GM12878 (cell line): ENCODE results near the gene POLN. TPM values are rescaled to one million over a fixed set of nuclear protein-coding genes. Genes with fewer than 3 reads are reported as not detected.

ENCODE experiments used
- ASH2L ChIP-seq: fragments of 300-600, 200-600 bp; sonication (generic); IDR thresholded peaks from 2 replicates; pipeline ENCODE4 v1.6.1; 2017; ENCODE audit warnings: low read depth, mild to moderate bottlenecking, borderline replicate concordance
- E2F8 ChIP-seq: fragments of 450-650 bp; IDR thresholded peaks from 2 replicates; pipeline ENCODE4 v1.6.1; 2018; ENCODE audit warnings: mild to moderate bottlenecking, low read depth, moderate library complexity; ENCODE audit not compliant: partially characterized antibody
- ESRRA ChIP-seq: IDR thresholded peaks from 2 replicates; pipeline ENCODE4 v1.6.1; 2012; ENCODE audit warnings: mild to moderate bottlenecking, low read length, improper control_type of control experiment
- HDAC2 ChIP-seq: fragments of 200-600 bp; sonication (generic); IDR thresholded peaks from 2 replicates; pipeline ENCODE4 v1.6.1; 2017
- IRF3 ChIP-seq: fragments of 450-650 bp; IDR thresholded peaks from 2 replicates; pipeline ENCODE4 v1.6.1; 2014; ENCODE audit warnings: mild to moderate bottlenecking
- KDM1A ChIP-seq: fragments of 200-600 bp; sonication (generic); IDR thresholded peaks from 2 replicates; pipeline ENCODE4 v1.6.1; 2016; ENCODE audit warnings: borderline replicate concordance
- MXI1 ChIP-seq: fragments of 150-350 bp; IDR thresholded peaks from 2 replicates; pipeline ENCODE4 v1.6.1; 2011; ENCODE audit warnings: low read depth, mild to moderate bottlenecking, inconsistent platforms, low read length, improper control_type of control experiment
- NFYA ChIP-seq: IDR thresholded peaks from 2 replicates; pipeline ENCODE4 v1.6.1; 2011; ENCODE audit warnings: low read depth, mild to moderate bottlenecking, low read length, improper control_type of control experiment, borderline replicate concordance
- PAX8 ChIP-seq: fragments of 450-650 bp; IDR thresholded peaks from 2 replicates; pipeline ENCODE4 v1.6.1; 2017; ENCODE audit warnings: mild to moderate bottlenecking, moderate library complexity
- SIN3A ChIP-seq: IDR thresholded peaks from 2 replicates; pipeline ENCODE4 v1.6.1; 2012; ENCODE audit warnings: low read depth, low read length, improper control_type of control experiment
- ZNF384 ChIP-seq: IDR thresholded peaks from 2 replicates; pipeline ENCODE4 v1.6.1; 2012; ENCODE audit warnings: low read depth, mild to moderate bottlenecking, low read length, improper control_type of control experiment, borderline replicate concordance
- ZNF687 ChIP-seq: fragments of 450-650 bp; IDR thresholded peaks from 2 replicates; pipeline ENCODE4 v1.6.1; 2017; ENCODE audit warnings: mild to moderate bottlenecking, moderate library complexity
- polyA plus RNA-seq, 11 experiments: library from polyadenylated mRNA; depleted of rRNA in 4 of 11; unstranded in 6 of 11; stranded (reverse) in 5 of 11; fragments of >200 nt; fragmentation: Nextera tagmentation in 4 of 11; fragmentation: Illumina TruSeq in 1 of 11; extraction: Ambion mirVana in 4 of 11; extraction: Trizol in 1 of 11; gene quantifications; 1 replicate in 1 of 11; 2 replicates in 10 of 11; pipeline versions ENCODE4 v1.2.1 to v1.2.3, GENCODE V29; 2011 to 2016; ENCODE audit warnings: inconsistent platforms in 2 of 11, missing spikeins in 2 of 11, low read depth in 1 of 11
- total RNA-seq, 4 experiments: library from RNA; depleted of rRNA in 3 of 4; stranded (reverse); fragments of >200 nt in 3 of 4; fragmentation: Illumina TruSeq in 1 of 4; extraction: Trizol in 1 of 4; gene quantifications; 2 replicates each; pipeline versions ENCODE4 v1.2.1 to v1.2.3, GENCODE V29; 2013 to 2021
- TF ChIP-seq, protein P1 (sequence below): fragments of 450-650 bp; IDR thresholded peaks from 2 replicates; pipeline ENCODE4 v1.6.1; 2017; ENCODE audit warnings: mild to moderate bottlenecking, low read depth, inconsistent platforms; ENCODE audit not compliant: poor library complexity, severe bottlenecking
- TF ChIP-seq, protein P2 (sequence below): fragments of 450-650 bp; IDR thresholded peaks from 2 replicates; pipeline ENCODE4 v1.6.1; 2017; ENCODE audit warnings: mild to moderate bottlenecking, moderate library complexity

The POLN gene
- total and polyA plus RNA-seq, 10 of the 15 experiments (the other 5 are each of a cell fraction or from before 2014, with no cell fraction given): 0.09 to 2.0 (median 0.95) TPM; not detected in 1

GRCh38 chr4:2262145-2262943 lies 20.4 kb upstream of the POLN start (continued):
- TF ChIP-seq ESRRA (no peak), KDM1A (no peak), SIN3A (peak; percentile 23; the same call in 1 of the 2 replicates), NFYA (0 out of 2 replicates have a peak, but pooled peaks have one; percentile 7), ASH2L (no peak), MXI1 (peak; percentile 95), ZNF687 (peak; percentile 92), ZNF384 (no peak), E2F8 (no peak), HDAC2 (no peak), IRF3 (peak; percentile 94), PAX8 (no peak)
- TF ChIP-seq, protein P1, sequence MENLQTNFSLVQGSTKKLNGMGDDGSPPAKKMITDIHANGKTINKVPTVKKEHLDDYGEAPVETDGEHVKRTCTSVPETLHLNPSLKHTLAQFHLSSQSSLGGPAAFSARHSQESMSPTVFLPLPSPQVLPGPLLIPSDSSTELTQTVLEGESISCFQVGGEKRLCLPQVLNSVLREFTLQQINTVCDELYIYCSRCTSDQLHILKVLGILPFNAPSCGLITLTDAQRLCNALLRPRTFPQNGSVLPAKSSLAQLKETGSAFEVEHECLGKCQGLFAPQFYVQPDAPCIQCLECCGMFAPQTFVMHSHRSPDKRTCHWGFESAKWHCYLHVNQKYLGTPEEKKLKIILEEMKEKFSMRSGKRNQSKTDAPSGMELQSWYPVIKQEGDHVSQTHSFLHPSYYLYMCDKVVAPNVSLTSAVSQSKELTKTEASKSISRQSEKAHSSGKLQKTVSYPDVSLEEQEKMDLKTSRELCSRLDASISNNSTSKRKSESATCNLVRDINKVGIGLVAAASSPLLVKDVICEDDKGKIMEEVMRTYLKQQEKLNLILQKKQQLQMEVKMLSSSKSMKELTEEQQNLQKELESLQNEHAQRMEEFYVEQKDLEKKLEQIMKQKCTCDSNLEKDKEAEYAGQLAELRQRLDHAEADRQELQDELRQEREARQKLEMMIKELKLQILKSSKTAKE: no peak
- TF ChIP-seq, protein P2, sequence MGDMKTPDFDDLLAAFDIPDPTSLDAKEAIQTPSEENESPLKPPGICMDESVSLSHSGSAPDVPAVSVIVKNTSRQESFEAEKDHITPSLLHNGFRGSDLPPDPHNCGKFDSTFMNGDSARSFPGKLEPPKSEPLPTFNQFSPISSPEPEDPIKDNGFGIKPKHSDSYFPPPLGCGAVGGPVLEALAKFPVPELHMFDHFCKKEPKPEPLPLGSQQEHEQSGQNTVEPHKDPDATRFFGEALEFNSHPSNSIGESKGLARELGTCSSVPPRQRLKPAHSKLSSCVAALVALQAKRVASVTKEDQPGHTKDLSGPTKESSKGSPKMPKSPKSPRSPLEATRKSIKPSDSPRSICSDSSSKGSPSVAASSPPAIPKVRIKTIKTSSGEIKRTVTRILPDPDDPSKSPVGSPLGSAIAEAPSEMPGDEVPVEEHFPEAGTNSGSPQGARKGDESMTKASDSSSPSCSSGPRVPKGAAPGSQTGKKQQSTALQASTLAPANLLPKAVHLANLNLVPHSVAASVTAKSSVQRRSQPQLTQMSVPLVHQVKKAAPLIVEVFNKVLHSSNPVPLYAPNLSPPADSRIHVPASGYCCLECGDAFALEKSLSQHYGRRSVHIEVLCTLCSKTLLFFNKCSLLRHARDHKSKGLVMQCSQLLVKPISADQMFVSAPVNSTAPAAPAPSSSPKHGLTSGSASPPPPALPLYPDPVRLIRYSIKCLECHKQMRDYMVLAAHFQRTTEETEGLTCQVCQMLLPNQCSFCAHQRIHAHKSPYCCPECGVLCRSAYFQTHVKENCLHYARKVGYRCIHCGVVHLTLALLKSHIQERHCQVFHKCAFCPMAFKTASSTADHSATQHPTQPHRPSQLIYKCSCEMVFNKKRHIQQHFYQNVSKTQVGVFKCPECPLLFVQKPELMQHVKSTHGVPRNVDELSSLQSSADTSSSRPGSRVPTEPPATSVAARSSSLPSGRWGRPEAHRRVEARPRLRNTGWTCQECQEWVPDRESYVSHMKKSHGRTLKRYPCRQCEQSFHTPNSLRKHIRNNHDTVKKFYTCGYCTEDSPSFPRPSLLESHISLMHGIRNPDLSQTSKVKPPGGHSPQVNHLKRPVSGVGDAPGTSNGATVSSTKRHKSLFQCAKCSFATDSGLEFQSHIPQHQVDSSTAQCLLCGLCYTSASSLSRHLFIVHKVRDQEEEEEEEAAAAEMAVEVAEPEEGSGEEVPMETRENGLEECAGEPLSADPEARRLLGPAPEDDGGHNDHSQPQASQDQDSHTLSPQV: no peak
